NCI-H460 (cell line): ENCODE data around the gene NPRL2. TPM values are rescaled to one million over a fixed set of nuclear protein-coding genes. Genes with fewer than 3 reads are reported as not detected.

ENCODE experiments used
- DNase-seq: peaks from one replicate; pipeline ENCODE4 v3.0.0-alpha.2; 2016; ENCODE audit warnings: low read depth; ENCODE audit errors: extremely low read depth
- total RNA-seq: library from RNA; depleted of rRNA; stranded (reverse); fragments of >200 nt; shearing (Covaris generic); gene quantifications from 2 replicates; pipeline ENCODE4 v1.2.3, GENCODE V29; 2014

NPRL2 gene
- total RNA-seq, 1 experiment from 2014 or later = 17.3 TPM

DNA sequence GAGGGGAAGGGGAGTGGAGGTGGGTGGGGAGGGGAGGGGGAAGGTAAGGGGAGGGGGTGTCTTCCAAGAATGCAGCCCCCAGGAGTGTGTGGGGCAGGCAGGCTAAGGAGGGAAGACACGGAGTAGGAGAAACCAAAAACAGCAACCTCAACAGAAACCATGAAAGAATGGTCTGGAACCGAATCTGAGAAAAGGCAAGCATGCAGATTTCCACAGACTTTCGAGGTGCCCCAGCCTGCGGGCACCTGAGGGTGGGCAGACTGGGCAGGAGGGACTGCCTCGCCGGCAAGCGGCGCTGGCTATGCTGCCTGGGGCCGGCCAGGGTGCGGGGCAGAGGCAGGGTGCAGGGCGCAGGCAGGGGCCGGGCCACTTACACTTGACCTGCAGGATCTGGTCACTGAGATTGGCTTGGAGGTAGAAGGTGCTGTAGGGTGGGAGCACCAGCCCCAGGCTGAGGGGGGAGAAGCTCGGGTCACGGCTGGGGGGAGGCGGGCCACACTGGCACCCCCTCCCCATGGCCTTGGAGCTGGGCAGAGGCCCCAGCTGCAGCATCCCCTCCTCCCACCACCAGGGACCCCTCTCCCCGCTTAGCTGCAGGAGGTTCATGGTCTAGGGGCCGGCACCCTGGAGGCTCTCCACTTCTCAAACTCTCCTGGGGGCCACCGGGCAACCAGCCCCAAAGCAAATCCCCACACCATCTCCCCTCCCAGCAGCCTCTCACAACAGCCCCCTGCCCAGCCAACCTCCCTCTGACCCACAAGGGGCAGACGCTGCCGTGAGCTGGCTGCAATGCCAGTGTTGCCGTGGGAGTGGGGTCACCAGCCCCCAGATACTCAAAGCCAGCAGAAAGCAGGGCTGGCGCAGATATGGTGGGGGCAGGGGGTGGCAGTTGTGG, 24.0 kb upstream of the NPRL2 start:
- no peak for DNase-seq

DNA sequence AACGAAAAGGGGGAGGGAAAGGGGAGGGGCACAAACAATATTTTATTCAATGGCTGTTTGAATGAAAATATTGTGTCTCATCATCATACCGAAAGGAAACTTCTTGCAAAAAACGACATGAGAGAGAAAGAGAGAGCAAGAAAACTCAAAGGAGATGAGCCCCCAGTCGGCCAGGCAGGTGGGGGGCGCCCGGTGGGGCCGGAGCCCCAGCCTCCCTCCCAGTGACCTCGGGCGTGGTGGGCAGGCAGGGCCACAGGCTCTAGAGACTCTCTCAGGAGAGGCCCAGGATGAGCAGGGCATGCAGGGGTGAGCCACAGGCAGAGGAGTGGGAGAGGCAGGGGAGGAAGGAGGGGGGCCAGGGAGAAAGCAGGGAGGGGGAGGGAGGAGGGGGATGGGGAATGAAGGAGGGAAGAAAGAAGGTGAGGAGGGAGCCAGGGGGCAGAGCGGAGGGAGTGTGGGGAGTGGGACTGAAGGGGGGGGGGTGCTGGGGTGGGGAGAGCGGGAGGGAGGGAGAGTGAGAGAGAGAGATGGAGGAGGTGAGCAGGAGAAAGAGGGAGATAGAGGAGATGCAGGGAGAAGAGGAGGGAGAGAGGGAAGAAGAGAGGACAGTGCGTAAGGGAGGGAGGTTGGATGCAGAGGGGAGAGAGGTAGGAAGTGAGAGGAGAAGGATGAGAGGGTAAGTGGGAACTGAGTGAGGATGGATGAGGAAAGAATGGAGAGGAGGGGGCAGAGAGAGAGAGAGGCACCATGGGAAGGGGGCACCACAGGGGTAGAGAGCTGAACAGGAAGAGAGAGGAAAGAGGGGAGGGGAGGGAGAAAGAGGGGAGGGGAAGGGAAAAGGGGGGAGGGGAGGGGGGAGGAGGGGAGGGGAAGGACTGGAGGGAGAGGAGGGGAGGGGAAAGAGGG, 22.8 kb upstream of the NPRL2 start:
- no peak for DNase-seq

DNA sequence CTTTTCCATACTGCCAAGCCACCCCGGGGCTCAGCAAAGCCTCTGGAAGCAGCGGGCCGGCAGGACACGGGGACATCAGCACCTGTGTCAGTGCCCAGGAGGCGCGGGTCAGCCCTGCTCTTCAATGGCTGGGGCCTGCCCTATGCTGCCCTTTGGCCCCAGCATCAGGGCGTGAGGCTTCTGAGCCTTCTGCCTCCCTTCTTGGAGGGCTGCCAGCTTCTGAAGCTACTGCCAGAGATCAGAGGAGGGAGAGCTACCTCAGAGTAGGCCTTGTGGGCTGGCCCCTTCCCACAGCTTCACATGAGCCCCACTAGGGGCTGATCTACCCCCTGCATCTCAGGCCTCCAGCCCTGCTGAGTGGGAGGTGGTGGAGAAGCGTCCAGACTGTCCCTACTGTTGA, 21.8 kb upstream of the NPRL2 start:
- no peak for DNase-seq

DNA sequence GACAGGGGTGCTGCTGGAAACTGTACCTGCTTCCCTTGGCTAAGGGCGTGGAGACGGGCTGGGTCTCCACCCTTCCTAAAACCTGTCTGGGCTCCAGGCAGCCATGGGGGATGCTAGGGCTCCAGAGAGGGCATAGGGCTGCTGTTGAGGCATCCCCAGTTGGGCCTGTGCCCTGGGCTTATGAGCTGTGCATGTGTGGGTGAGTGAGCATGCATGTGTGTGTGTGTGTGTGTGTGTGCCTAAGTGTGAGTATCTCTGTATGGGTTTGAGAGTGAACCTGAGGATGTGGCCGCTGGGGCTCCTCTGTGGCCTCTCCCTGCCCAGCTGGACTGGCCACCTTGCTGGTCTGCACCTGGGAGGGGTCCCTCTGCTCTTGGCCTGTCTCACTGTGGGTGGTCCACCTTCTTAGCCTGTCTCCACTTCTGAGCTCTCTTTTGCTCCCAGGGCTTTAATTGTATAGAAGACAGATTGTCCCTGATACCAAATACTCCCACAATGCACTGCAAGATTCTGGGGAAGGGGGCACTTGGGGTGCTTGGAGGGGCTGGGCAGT, 20.6 kb upstream of the NPRL2 start:
- no peak for DNase-seq

GRCh38 chr3:50370594-50370993, 20.0 kb upstream of the NPRL2 start:
- no peak for DNase-seq

GRCh38 chr3:50369012-50369670, 18.6 kb upstream of the NPRL2 start:
- DNase-seq = no peak

DNA sequence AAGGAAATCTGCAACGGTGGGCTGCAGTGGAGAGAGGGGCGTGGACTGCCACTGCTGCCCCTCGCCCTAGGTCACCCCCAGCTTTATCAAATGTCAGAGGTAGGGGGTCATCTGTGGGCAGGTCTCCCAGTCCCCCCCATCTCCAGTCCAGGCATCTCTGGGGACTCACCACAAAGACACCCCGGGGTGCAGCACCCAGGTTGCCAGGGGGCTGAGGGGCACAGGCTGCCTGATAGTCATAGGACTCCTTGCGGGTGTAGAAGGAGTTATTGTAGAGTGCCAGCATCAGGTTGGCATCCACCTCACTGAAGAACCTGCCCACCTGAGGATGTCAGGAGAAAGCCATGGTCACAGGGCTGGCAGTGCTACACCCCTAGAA, 15.3 kb upstream of the NPRL2 start:
- DNase-seq = no peak

- no peak for DNase-seq
Observed at GRCh38 chr3:50365080-50365841, 14.7 kb upstream of the NPRL2 start.

- no peak for DNase-seq
Observed at GRCh38 chr3:50364573-50365079, 14.1 kb upstream of the NPRL2 start.

DNA sequence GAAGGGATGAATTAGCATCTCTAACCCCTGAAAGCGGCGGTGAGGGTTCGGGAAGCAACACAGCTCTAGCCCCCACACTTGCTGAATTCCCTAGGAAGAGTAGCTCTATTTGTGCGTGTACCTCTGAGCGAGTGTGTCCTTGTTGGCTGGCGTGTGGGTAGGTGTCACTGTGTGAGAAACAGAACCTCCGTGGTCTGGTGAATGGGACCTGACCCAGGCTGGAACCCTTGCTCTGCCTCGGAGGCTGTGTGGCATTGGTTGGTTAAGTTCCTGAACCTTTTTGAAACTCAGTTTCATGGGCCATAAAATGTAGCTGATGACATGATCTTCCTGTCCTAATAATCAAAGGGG, 9.2 kb upstream of the NPRL2 start:
- no peak for DNase-seq

GRCh38 chr3:50358911-50359759, 8.6 kb upstream of the NPRL2 start, which contains the start of gene TMEM115:
TSS of gene TMEM115 (minus strand) at chr3:50359521. CDS start at chr3:50359063, 458 bp downstream.
- DNase-seq = peak; percentile 96

DNA sequence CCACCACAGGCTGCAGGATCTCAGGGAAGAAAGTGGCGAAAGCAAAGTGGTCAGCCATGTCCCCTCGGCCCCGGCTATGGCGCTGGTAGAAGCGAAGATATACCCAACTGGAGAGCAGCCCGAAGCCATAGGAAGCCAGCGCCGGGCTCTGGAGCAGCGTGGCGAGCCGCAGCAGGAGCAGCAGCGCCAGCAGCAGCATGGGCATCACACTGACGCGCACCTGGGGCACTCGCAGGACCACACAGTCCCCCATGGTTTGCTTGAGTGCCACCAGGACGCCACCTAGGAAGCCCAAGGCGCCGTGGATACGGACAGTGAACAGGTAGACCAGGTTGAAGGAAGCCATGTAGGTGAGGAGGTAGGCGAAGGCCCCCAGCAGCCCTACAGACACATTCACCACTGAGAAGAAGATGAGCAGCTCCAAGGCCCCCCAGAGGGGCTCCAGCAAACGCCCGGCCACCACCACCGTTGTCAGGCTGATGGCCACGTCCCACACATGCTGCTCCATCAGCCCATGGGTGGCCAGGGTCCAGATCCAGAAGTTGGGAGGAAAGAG, 7.9 kb upstream of the NPRL2 start:
- no peak for DNase-seq

DNA sequence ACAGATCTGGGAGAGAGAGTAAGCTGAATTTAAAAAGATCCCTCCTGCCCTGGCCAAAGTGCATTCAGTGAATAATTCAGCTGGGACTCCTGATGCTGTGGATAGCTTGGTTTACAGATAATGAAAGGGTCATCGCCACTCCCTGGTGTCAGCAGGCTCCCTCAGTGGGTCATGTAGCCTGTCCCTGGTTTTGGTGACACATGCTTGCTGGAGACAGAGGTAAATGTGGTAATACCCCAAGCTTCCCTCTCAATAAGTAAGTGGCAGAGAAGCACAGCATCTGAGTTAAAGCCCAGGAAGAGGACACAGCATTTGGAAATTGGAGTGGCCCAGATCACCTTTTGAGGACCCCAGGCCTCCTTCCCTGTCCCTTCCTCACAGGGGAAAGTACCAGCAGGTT, 6.9 kb upstream of the NPRL2 start:
- no peak for DNase-seq

DNA sequence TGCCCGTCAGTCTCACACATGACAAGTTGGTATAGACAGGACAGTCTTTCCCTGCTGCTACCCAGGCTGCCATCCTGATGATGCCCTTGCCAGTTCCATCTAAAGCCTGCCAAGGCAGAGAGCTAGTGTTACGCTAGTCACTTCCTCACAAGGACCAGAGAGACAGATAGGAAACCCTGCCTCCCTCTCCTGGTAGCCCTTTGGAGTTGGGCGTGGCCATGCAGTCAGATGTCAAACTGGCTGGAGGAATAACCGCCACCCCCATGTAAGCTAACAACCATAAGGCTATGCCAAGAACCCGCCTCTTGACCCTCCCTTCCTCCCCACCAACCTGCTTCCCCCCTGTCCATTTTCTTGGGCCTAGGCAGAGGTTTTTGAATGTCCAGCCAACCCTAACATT, 6.0 kb upstream of the NPRL2 start:
- no peak for DNase-seq

- no peak for DNase-seq
Observed at GRCh38 chr3:50355829-50356552, 5.4 kb upstream of the NPRL2 start.

DNA sequence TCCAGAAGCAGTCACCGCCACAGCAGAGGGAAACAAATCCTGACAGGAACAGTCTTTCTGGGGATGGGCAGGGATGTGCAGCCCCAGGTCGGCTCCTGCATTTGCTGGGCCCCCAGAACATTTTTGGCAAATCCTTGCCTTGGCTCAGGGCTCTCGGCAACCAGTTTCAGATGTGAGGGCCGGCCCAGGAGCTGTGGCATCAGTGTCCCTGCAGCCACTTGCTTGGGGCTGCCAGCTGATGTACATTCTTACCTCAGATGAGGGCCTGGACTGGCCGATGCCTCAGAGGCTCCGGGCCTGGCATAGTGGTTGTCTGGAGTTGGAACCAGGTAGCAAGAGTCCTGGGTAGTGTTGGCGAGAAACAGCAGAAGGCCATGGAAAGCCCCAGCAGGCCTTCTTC, 4.3 kb upstream of the NPRL2 start:
- no peak for DNase-seq

- no peak for DNase-seq
Observed at GRCh38 chr3:50354186-50354764, 3.7 kb upstream of the NPRL2 start.
